A673 (cell line): ENCODE results near the gene SNX8. TPM values are rescaled to one million over a fixed set of nuclear protein-coding genes. Genes with fewer than 3 reads are reported as not detected.

Experiments
- BruUV-seq: library from RNA; stranded (reverse); fragments of 400-500 nt; replicated peaks from 2 replicates; lab custom pipeline; 2021; lab: Mats Ljungman, UMichigan
- CTCF ChIA-PET: fragments of 300-600 bp; sonication (Branson Sonifier 250); formaldehyde crosslinking; loops from one replicate; lab custom pipeline; 2022; ENCODE audit warnings: antibody characterized with exemption; lab: Charles Lee
- POLR2A ChIA-PET: fragments of 300-600 bp; sonication (Branson Sonifier 250); formaldehyde crosslinking; loops from one replicate; lab custom pipeline; 2022; ENCODE audit warnings: antibody characterized with exemption; ENCODE audit not compliant: low non-redundant PET; lab: Charles Lee
- DNase-seq: peaks from one replicate; pipeline ENCODE4 v3.0.0-alpha.2; 2015; ENCODE audit warnings: low spot score
- H3K27ac ChIP-seq: fragments of 200-600 bp; sonication (generic); 2 replicates; pipeline ENCODE4 v1.5.1; 2016; ENCODE audit warnings: mixed run types, low read depth, mild to moderate bottlenecking, mixed read lengths, antibody characterized with exemption, low read length; ENCODE audit not compliant: poor library complexity, severe bottlenecking
- H3K27me3 ChIP-seq: fragments of 200-600 bp; sonication (generic); replicated peaks from 2 replicates; pipeline ENCODE4 v1.6.1; 2017; ENCODE audit warnings: mixed run types, low read depth, mild to moderate bottlenecking, mixed read lengths, antibody characterized with exemption, low read length; ENCODE audit not compliant: insufficient read depth, poor library complexity
- H3K36me3 ChIP-seq: fragments of 200-600 bp; sonication (generic); 2 replicates; pipeline ENCODE4 v1.6.1; 2016; ENCODE audit warnings: mixed run types, mild to moderate bottlenecking, mixed read lengths, antibody characterized with exemption, low read length; ENCODE audit not compliant: insufficient read depth, poor library complexity, severe bottlenecking
- H3K4me1 ChIP-seq: fragments of 200-600 bp; sonication (generic); 2 replicates; pipeline ENCODE4 v1.6.1; 2017; ENCODE audit warnings: mixed run types, mild to moderate bottlenecking, mixed read lengths, antibody characterized with exemption, low read length; ENCODE audit not compliant: insufficient read depth, poor library complexity, severe bottlenecking
- H3K4me3 ChIP-seq: fragments of 200-600 bp; sonication (generic); 2 replicates; pipeline ENCODE4 v1.5.1; 2016; ENCODE audit warnings: low read depth, mixed run types, mild to moderate bottlenecking, mixed read lengths, low read length; ENCODE audit not compliant: poor library complexity, severe bottlenecking
- H3K9me3 ChIP-seq: fragments of 200-600 bp; sonication (generic); 2 replicates; pipeline ENCODE4 v1.6.1; 2016; ENCODE audit warnings: mixed run types, low read depth, mild to moderate bottlenecking, mixed read lengths, antibody characterized with exemption, low read length; ENCODE audit not compliant: poor library complexity, severe bottlenecking
- EZH2 ChIP-seq: fragments of 200-600 bp; sonication (generic); IDR thresholded peaks from 2 replicates; pipeline ENCODE4 v1.6.1; 2017; ENCODE audit warnings: borderline replicate concordance, low read depth, mild to moderate bottlenecking, mixed read lengths, antibody characterized with exemption, low read length; ENCODE audit not compliant: poor library complexity, severe bottlenecking
- intact Hi-C: fragments of 100-400 bp; cut with micrococcal nuclease; formaldehyde crosslinking; loops from one replicate; pipeline ENCODE4 v1.10.0; 2022; ENCODE audit not compliant: unreplicated experiment
- microRNA-seq: library from miRNA; unstranded; fragments of <30 nt; microRNA quantifications from one replicate; pipeline ENCODE4 v1.2.0, GENCODE V29; 2021
- total RNA-seq: library from RNA; stranded (reverse); gene quantifications from 2 replicates; pipeline ENCODE4 v1.2.3, GENCODE V29; 2021
- TF ChIP-seq, protein P1 (sequence below): fragments of 300-800, 200-600 bp; sonication (generic); conservative IDR thresholded peaks from 2 replicates; pipeline ENCODE4 v1.5.1; 2017; ENCODE audit warnings: low read depth, mild to moderate bottlenecking, antibody characterized with exemption, low read length, moderate library complexity, mixed read lengths

The SNX8 gene
- total RNA-seq, 1 experiment from 2014 or later, result 42.9 TPM

GRCh38 chr7:2202361-2202761, 111.9 kb downstream of the SNX8 start:
- Histone ChIP-seq H3K4me3 (no peak overlapping the region), H3K27me3 (no peaks in the 10 kb centered on the region), H3K9me3 (no peaks in the 10 kb centered on the region), H3K4me1 (peaks cover 10% of the 10 kb centered on the region), H3K27ac (no peak overlapping the region), H3K36me3 (no peaks in the 10 kb centered on the region)
- intact Hi-C loops, result loop anchor here (10.0 kb wide), 1 partner anchor 538 kb away; no protein-coding TSS in a partner anchor
- POLR2A ChIA-PET, result no interaction called here
- no peak for TF ChIP-seq EZH2
- TF ChIP-seq, protein P1, sequence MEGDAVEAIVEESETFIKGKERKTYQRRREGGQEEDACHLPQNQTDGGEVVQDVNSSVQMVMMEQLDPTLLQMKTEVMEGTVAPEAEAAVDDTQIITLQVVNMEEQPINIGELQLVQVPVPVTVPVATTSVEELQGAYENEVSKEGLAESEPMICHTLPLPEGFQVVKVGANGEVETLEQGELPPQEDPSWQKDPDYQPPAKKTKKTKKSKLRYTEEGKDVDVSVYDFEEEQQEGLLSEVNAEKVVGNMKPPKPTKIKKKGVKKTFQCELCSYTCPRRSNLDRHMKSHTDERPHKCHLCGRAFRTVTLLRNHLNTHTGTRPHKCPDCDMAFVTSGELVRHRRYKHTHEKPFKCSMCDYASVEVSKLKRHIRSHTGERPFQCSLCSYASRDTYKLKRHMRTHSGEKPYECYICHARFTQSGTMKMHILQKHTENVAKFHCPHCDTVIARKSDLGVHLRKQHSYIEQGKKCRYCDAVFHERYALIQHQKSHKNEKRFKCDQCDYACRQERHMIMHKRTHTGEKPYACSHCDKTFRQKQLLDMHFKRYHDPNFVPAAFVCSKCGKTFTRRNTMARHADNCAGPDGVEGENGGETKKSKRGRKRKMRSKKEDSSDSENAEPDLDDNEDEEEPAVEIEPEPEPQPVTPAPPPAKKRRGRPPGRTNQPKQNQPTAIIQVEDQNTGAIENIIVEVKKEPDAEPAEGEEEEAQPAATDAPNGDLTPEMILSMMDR, result no peak
- no TSS peak for BruUV-seq
- DNase-seq, result no peak
- CTCF ChIA-PET, result no interaction called here

Small RNA genes within 50 kb of the gene (microRNA-seq; reads per million reads assigned to microRNA genes)
- gene MIR6836, result not detected

Other genes starting within 250 kb of the SNX8 start
- gene MAD1L1, start 81.5 kb downstream of the SNX8 start, total RNA-seq, result 46.7 and 54.3 TPM in 2 replicates
- 50.4 and 51.3 TPM in 2 replicates for gene MRM2, start 72.2 kb downstream of the SNX8 start, total RNA-seq
- gene NUDT1, start 72.2 kb downstream of the SNX8 start, total RNA-seq, result 115 and 117 TPM in 2 replicates
- gene EIF3B, start 40.4 kb upstream of the SNX8 start, total RNA-seq, result 356 and 364 TPM in 2 replicates
- gene CHST12, start 89.2 kb upstream of the SNX8 start, total RNA-seq, result 19.7 and 21.8 TPM in 2 replicates
- gene GRIFIN, start 162.0 kb upstream of the SNX8 start, total RNA-seq, result not detected in 2 replicates
- 8.7 and 11.7 TPM in 2 replicates for gene LFNG, start 205.3 kb upstream of the SNX8 start, total RNA-seq
- 47.9 and 48.8 TPM in 2 replicates for gene BRAT1, start 241.1 kb upstream of the SNX8 start, total RNA-seq
- gene IQCE, start 244.5 kb upstream of the SNX8 start, total RNA-seq, result 35.4 and 42.8 TPM in 2 replicates